HG02885 (cell line): ENCODE results near the gene HOXD8.

ENCODE experiments used
- ATAC-seq: cut with Tn5 transposase; IDR thresholded peaks from one replicate; pipeline ENCODE4 v1.9.1; 2021; ENCODE audit warnings: mild to moderate bottlenecking; ENCODE audit not compliant: unreplicated experiment, poor library complexity

HOXD8 gene

DNA sequence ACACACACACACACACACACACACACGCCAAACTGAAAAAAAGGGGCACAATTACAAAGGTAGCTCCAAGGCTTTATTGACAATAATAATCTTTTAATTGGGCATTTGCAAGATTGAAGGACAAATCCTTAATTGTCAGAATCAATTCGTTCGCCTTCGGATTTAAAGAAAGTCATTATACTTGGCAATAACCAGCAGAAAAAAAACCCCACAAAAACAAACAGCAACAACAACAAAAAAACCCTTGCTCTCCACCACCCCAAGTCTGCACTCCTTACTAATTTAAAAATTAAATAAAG, 1.8 kb upstream of the HOXD8 start:
- ATAC-seq, result no peak

DNA sequence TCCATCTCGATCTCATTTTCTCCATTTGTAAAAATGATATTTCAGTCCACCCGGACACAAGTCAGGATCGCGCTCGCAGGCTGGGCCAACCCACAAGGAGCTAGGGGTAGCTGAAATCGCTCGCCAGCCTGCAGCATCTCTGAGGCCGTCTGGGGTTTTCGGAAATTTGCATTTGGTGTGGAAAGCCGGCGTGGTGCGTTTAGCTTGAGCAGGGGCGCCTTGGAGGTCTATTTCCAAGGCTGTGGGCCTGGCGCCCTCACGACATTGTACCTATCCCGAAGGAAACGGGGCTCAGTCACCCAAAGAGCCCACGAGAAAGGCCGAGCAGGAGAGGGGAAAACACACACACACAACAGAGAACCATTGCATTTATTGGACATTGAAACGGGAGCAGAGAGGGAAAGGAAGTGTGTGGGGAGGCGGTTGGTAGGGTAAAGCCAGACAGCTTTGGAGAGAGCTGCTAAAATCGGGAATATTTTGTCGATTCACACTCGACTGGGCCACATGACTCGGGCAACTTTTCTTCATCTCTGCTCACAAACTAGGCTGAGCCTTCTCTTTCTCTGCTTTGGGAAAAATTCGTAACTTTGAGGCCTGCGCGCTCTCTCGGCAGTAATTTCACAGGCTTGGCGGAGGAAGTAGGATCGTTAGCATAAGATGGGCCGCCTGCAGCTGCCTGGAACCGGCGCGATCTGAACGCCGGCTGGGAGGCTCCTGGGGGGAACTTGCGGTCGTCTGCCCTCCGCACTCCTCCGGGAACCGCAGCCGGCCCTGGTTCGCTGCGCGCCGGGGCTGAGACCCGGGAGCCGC, 1.1 kb upstream of the HOXD8 start:
- ATAC-seq, result no peak

DNA sequence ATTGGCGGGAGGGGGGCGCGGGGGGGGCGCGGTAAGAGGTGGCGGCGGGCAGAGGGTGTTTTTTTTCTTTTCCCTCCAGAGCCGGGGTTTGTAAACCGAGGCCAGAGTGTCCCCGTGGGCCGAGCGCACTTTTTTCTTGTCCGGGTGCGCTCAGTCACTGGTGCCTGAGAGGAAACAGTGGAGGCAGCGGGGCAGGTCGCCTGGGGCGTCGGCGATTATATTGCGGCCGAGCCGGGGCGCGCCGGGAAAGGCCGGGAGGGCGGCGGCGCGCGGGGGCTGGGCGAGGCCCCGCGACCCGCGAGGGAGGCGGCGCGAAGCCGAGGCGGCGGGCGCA, 275 bp downstream of the HOXD8 start:
- no peak for ATAC-seq

DNA sequence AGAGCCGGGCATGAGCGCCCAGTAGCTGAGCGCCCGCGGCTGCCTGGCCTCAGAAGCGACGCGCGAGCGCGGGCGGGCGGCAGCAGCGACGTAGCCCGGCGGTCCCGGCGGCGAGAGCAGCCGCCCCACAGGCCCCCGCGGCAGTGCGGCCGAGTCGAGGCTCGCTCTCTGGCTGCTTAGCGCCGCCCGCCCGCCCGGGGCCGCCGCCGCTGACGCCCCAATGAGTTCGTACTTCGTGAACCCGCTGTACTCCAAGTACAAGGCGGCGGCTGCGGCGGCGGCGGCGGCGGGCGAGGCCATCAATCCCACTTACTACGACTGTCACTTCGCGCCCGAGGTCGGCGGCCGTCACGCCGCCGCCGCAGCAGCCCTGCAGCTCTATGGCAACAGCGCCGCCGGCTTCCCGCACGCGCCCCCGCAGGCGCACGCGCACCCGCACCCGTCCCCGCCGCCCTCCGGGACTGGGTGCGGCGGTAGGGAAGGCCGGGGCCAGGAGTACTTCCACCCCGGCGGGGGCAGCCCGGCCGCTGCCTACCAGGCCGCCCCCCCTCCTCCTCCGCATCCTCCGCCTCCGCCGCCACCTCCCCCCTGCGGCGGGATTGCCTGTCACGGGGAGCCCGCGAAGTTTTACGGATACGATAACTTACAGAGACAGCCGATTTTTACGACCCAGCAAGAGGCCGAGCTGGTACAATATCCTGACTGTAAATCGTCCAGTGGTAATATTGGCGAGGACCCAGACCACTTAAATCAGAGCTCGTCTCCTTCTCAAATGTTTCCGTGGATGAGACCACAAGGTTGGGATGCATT, 847 bp downstream of the HOXD8 start:
- no peak for ATAC-seq

DNA sequence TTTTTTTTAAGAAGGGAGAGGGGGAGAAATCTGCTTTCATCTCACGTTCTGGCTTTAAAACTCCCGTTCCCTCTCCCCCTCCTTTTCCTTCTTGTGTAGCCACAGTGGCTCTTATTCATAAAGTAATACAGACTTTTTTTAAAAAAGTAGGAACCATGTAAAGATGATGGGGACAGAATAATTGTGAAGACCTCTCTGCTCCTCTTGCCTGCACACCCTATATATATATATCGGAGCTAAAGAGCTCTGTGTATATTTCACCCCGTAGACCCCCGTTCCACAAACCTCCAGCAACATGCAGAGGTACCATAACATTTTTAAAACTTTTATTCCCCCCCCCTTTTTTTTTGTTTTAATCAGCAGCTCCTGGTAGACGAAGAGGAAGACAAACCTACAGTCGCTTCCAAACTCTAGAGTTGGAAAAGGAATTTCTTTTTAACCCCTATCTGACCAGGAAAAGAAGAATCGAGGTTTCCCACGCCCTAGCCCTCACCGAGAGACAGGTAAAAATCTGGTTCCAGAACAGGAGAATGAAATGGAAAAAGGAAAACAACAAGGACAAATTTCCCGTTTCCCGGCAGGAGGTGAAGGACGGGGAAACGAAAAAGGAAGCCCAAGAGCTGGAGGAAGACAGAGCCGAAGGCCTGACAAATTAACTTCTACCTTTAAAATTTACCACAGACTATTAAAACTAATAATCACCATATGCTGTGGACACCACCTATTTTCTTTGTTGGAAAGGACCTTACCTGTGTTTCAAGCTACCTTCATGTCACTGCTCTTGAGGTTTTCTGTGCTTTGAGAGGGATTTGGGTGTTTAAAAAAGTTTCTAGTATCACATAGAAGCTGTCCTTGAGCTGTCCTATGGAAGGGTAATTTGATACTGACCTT, 1.7 kb downstream of the HOXD8 start:
- ATAC-seq, result no peak

DNA sequence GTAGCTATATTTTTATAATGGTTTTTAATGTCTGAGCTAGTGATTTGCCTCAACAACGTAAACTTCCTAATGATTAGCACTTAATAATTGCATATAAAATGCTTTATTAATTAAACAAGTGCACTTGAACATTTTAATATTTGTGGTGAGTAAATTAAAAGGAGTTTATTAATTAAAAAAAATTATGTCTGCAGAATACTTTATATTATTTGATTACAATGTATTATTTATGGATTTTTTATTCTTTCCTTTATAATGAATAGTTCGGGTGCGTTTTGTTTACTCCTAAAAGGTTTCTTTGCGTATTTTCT, 2.3 kb downstream of the HOXD8 start:
- ATAC-seq, result no peak

DNA sequence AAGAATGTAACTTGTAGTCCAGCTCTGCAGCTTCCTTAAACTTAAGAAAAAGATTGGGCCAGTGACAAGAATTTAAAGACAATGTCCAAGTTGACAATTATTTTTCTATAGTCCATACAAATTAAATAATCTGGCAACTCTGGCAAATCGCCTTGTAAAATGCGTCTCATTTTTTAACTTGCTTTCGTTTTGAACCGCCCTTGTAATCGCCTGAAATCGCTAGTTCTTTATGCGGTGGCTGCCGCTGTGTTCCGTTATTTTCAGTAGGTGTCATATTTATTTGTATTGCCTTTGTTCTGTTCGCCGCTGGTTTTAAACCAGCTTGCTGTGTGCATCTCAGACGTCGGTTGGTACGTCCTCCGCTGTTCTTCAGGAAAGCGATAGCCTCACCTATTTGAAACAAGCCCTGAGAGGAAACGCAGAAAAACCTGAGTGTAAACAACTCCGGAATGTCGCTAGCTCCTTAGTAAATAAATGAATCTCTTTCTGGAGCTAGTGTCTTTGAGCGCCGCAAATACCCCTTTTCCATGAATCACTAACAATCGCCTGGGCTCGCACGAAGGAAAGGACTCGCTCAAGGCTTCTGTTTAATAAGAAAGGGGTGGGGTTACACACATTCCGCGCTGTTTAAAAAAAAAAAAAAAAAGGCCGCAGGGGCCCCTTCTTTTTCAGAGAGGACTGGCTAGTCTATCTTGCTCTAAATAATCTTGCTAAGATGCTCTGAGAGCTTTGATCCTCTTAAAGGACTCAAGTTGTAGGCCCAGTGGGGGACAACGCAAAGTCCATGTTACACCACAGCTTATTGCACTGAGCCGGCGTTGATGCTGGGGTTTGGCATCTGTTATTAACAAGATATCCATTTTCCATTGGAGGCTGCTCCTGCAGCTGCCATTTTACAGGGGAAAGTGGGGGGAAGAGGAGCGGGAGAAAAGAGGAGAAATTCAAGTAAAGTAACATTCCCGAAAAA, 3.0 kb downstream of the HOXD8 start:
- ATAC-seq, result no peak

DNA sequence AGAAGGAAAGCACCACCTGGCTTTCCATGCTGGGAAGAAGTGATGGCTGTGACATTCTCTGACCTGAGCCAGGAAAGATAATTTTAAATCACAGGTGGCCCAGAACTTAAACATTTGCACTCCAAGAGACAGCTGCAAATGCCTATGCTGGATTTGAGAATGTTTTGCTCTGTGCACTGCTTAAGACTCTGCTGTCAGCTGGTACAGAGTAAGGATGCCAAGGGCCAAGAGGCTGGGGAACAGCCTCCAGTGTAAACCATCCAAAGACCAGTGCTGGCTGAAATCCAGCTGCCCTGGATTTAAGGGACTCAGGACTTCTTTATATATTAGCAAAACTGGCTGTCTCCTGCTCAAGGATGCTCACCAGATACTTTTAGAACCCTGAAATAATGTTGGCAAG, 3.9 kb downstream of the HOXD8 start:
- no peak for ATAC-seq

DNA sequence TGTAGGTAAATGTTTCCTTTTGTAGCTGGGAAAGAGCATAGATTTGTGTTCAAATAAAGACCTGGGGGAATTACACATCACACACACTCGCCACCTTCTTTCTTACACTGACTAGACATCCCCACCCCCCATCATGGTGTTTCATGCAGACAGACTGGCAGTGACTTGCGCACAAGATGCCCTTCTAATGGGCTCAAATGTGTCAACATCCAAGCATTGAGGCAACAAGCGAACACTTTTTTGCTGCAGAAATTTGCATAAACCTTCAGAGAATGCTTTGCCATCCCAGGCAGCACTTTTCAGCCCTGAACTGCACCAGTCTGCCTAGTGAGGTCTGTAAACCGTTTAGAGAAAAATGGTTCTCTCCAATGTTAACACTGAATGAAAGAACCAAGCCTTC, 4.5 kb downstream of the HOXD8 start:
- ATAC-seq, result no peak

DNA sequence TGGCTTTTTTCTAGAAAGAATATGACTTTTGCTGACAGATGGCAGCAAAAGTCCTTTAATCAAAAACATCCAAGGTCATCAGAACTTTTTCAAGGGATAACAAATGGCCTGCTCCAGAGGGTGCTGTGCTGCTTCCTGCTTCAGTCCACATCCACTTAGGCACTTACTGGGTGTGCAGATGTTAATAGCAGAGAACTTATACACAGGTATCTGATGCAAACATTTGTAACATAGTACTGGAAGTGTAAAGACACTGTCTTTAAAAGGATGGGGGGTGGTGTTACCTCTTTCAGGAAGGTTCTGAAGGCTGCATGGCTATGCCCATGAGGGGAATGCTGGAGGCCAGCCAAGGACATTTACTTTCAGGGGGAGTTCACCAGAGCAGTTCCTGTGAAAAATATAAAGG, 5.5 kb downstream of the HOXD8 start:
- no peak for ATAC-seq

DNA sequence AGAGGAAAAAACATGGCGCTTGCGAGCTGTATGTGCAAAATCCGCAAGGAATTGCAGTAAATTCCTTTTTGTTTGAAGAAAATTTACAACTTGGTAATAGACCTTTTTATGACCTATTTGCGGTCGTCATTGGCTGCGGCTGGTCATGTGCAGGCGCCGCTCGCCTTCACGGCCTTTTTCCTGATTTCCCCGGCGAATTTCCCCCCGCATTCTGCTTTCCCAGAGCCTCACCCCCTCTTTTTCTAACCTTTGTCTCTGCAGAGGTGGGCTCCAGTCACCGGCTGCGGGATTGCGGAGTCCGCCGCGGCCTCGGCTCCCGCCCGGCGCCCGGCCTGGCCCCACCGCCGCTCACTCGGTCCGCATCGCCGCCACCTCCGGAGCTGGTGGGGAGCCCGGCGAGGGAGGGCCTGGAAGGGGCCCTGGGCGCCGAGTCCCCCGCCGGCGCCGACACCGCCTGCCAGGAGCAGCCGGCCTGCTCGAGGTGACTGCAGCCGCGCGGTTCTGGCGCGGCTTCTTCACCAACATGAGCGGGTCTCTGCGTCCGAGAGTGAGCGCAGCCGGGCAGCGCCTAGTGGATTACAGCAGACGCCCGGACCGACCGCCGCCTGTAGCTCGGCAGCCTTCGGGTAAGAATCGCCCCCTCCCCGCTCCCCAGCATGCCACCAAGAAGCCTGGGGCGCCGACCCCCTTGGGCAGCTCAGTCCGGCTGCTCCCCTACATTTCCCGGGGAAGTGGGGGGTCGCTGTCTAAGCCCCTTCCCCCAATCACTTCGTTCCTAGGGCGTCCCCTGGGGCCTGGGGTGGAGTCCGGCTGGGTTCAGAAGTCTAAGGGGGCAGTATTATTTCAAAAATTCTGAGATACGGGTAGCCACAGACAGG, 7.1 kb downstream of the HOXD8 start:
- no peak for ATAC-seq

DNA sequence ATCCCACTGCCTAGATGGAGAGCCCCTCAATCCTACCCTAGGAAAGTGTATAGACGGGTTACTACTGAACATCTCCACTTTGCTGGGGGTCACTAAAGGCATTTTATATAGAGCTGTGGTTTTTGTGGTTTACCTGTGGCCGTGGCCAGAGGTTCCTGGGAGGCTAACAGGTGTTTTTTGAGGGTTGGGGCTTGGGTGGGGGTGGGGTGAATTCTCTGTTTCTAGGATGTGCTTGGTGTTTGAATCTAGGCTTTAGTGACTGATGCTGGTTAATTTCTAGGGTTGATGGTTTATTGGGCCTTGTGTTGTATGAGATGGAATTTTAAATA, 7.7 kb downstream of the HOXD8 start:
- no peak for ATAC-seq

DNA sequence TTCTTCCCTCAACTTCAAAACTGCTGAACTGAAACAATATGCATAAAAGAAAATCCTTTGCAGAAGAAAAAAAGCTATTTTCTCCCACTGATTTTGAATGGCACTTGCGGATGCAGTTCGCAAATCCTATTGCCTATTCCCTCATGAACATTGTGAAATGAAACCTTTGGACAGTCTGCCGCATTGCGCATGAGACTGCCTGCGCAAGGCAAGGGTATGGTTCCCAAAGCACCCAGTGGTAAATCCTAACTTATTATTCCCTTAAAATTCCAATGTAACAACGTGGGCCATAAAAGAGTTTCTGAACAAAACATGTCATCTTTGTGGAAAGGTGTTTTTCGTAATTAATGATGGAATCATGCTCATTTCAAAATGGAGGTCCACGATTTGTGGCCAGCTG, 8.4 kb downstream of the HOXD8 start:
- ATAC-seq, result no peak

DNA sequence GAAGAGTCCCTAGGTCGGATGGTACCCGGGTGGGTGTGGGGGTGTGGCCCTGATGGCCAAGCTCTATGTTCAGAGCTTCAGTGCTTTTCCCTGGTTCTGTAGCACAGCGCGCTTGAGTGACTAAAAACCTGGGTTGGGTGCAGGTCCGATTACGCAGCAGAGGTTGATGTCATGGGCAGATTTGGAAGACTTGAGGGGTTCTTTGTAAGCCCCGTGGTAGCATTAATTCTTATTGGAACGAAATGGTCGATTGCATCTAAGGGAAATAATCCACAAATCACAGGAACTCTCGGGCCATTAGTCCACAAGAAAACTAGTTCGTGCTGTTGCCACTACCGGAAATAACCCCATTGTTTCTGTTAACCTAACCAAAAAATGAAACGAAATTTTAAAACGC, 9.0 kb downstream of the HOXD8 start:
- ATAC-seq, result no peak

DNA sequence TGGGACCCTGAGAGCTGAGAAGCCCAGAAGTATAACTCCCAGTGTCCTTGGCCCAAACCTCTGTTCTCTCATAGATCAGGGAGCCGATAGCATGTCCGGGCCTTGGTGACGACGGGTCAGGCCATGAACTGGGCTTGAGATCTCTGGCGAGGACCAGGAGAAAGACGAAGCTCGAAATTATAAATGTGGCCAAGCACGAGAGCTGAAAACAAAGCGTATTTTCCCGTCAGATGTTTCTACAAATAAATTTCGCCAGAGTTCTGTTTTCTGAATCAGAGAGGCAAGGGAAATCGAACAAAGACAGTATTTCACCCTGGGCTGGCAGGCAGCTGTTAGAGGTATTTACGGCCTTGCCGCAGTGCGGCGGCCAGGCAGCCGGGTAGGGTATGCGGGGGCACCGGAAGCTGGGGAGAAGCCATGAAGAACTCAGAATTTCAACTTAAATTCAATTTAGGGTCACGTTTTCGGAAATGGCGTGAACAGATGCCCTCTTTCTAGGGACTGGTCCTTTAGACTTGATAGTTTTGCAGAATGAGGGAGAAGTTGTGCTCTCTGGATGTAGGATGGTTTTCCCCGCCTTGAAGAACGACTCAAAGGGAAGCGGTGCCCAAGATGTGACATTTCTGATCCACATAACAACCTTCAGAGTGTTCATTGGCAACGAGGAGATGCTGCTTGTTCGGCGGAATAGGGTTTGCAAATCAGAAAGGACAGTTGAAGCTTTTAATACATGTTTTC, 9.6 kb downstream of the HOXD8 start:
- ATAC-seq, result no peak

DNA sequence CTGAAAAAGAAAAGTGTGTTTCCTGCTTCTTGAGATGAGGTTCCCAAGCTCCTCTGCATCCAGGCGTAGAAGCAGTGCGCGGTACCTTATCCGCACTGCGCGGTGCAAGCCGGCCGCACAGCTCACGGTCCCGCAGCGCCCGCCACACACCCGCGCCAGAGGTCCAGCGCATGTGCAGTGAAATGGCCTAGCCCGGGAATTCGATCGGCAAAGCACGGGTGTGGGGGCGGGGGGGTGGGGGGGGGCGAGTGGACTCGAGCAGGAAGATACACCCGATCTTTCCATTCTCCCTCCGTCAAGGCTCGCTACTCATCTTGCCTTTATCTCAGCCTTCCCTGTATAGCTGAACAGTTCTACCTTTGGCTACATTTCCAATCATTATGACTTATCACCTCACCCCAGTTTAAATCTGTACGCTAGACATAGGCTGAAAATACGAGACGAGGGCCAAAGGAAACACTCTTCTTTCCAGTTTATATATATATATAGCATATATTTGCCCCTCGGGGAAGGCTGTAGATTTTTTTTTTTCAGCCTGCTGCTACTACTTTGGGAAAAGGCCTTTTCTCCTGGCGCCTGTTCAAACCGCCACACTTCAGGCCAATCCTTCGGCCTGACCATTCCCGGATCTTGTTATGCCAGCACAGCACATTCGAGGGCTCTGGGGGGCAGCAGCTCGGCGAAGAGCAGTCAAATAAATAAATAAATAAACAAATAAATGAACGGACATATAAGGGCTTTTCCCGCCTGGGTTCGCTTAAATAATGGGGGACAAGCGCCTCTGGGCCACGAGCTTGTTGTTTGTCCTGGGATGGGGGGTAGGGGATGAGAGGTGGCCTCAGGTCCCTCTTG, 10.4 kb downstream of the HOXD8 start:
- no peak for ATAC-seq

DNA sequence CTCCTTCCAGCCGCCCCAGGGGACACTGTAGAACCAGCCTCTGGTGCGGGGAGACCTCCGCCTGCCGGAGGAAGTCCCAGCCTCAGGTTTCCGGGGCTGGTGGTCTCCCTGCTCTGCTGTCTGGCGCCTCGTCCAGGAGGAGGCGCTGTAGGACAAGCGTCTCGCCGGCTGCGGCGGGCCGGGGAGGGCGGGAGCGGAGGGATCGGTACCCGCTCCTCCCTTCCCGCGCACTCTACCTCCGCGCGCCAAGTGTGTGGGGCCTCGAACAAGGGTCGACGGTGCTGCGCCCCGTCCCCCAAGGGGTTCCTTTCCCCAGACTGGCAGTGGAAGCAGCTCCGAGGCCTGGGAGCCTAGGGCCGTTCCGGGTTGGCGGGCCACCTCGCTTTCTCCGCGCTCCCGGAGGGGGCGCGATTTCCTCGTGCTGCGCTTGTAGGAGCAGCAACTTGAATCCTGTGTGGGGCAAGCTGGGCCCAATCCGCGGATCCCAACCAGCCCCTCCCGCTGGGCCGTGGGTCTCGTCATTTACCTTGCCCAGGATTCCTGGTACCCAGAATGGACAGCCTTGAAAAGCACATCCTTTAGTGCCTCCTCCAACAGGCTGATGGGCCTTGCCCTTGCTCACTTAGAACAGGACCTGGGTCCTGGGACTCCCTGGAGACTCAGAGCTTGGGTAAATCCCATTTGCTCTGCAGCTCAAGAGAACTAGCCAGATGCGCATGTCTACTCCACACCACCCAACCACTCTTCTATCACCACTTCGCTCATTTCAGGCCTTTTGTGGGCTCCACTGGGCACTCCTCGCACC, 11.2 kb downstream of the HOXD8 start:
- peak; percentile 92 for ATAC-seq
